BE2C (cell line): ENCODE data around the gene CDH11.

Experiments used
- DNase-seq: peaks from one replicate; pipeline ENCODE4 v3.0.0-alpha.2; 2020
- H3K27me3 ChIP-seq: fragments of 250-450 bp; sonication (Bioruptor Pico); 2 replicates; pipeline ENCODE4 v1.5.1; 2020; ENCODE audit warnings: mild to moderate bottlenecking
- H3K36me3 ChIP-seq: fragments of 250-450 bp; sonication (Bioruptor Pico); 2 replicates; pipeline ENCODE4 v1.5.1; 2020; ENCODE audit warnings: mild to moderate bottlenecking
- H3K4me1 ChIP-seq: fragments of 250-450 bp; sonication (Bioruptor Pico); 2 replicates; pipeline ENCODE4 v1.5.1; 2020
- H3K4me3 ChIP-seq: 2 replicates; pipeline ENCODE4 v1.5.1; 2011; ENCODE audit warnings: low read depth, low read length
- H3K9me3 ChIP-seq: fragments of 250-450 bp; sonication (Bioruptor Pico); 2 replicates; pipeline ENCODE4 v1.5.1; 2020
- CTCF ChIP-seq: IDR thresholded peaks from 2 replicates; pipeline ENCODE4 v1.5.1; 2012; ENCODE audit warnings: mild to moderate bottlenecking, low read depth, low read length

CDH11 gene

GRCh38 chr16:64950731-64951130, 171.1 kb downstream of the CDH11 start:
- no peak for TF ChIP-seq CTCF
- Histone ChIP-seq H3K4me1 (no peaks in the 10 kb centered on the region), H3K4me3 (no peak overlapping the region), H3K9me3 (no peaks in the 10 kb centered on the region), H3K36me3 (no peaks in the 10 kb centered on the region), H3K27me3 (no peaks in the 10 kb centered on the region)
- DNase-seq: no peak

DNA sequence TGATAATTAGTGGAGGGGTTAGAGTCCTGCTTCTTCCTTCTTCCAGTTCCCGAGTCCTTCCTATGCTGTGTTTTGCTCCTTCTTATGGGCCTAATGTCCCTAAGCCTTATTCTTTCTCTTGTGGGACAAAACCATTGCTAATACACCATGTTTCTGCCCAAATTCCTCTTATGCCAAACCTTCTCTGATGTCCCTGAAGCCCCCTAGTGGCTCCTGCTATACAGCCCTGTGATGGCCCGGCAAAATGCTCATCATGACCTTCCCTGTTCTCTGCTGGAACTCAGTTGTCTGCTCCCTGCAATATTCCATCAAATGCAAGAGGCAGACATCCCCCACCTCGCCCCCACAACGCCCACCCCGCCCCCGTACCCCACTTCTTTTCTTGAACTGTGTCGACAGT, 171.6 kb downstream of the CDH11 start:
- peak; percentile 51 for TF ChIP-seq CTCF
- Histone ChIP-seq H3K4me1 (no peaks in the 10 kb centered on the region), H3K9me3 (no peaks in the 10 kb centered on the region), H3K36me3 (no peaks in the 10 kb centered on the region), H3K4me3 (no peak overlapping the region), H3K27me3 (no peaks in the 10 kb centered on the region)
- no peak for DNase-seq

DNA sequence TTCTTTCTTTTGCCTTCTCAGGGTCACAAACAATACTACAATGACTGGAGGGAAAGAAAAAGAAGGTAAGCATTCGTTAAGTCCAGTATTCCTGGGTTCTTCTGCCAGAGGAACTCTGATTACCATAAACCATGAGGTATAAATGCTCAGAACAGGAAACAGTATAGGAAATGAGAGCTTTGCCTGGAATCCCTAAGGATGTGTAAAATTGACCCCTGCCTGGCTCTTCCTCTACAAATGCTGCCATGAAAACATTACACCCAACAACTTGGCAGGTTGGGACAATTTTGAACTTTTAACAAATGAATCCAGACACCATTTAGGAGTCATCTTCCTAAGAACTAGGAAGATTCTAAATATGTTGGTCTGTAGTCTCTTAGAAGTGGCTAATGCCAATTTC, 173.8 kb downstream of the CDH11 start:
- no peak for TF ChIP-seq CTCF
- no peaks in the 10 kb centered on the region for H3K9me3 ChIP-seq
- H3K36me3 ChIP-seq: no peaks in the 10 kb centered on the region
- no peak overlapping the region for H3K4me3 ChIP-seq
- DNase-seq: no peak
- H3K4me1 ChIP-seq: no peaks in the 10 kb centered on the region
- H3K27me3 ChIP-seq: no peaks in the 10 kb centered on the region

- Histone ChIP-seq H3K36me3 (no peaks in the 10 kb centered on the region), H3K9me3 (no peaks in the 10 kb centered on the region)
These were observed 174.2 kb downstream of the CDH11 start for GRCh38 chr16:64947651-64948050.

GRCh38 chr16:64933885-64934284, 188.0 kb downstream of the CDH11 start:
- H3K4me1 ChIP-seq: peaks cover 7% of the 10 kb centered on the region
- no peaks in the 10 kb centered on the region for H3K36me3 ChIP-seq
- TF ChIP-seq CTCF: no peak
- H3K27me3 ChIP-seq: no peaks in the 10 kb centered on the region
- no peak overlapping the region for H3K4me3 ChIP-seq
- peak; percentile 56 for DNase-seq
- no peaks in the 10 kb centered on the region for H3K9me3 ChIP-seq

More at GRCh38 chr16:64947651-64948050, 174.2 kb downstream of the CDH11 start:
- no peak for DNase-seq
- Histone ChIP-seq H3K4me3 (no peak overlapping the region), H3K27me3 (no peaks in the 10 kb centered on the region), H3K4me1 (no peaks in the 10 kb centered on the region)
- no peak for TF ChIP-seq CTCF

- DNase-seq: no peak
- H3K27me3 ChIP-seq: no peaks in the 10 kb centered on the region
- no peak overlapping the region for H3K4me3 ChIP-seq
- H3K4me1 ChIP-seq: no peaks in the 10 kb centered on the region
- H3K9me3 ChIP-seq: no peaks in the 10 kb centered on the region
- no peak for TF ChIP-seq CTCF
- H3K36me3 ChIP-seq: no peaks in the 10 kb centered on the region
These were observed 195.4 kb downstream of the CDH11 start for GRCh38 chr16:64926476-64926875.
